WTC11 (cell line): ENCODE measurements around the gene TTI1. TPM values are rescaled to one million over a fixed set of nuclear protein-coding genes. Genes with fewer than 3 reads are reported as not detected.

ENCODE experiments used
- ATAC-seq: fragments of 200-7000 bp; cut with Tn5 transposase; 2 replicates; pipeline ENCODE4 v1.10.0; 2021; ENCODE audit warnings: mild to moderate bottlenecking, moderate library complexity
- CTCF ChIA-PET: fragments of 300-600 bp; sonication (Branson Sonifier 250); formaldehyde crosslinking; loops from one replicate; lab custom pipeline; 2021; ENCODE audit warnings: antibody characterized with exemption; lab: Charles Lee
- POLR2A ChIA-PET: fragments of 350-600 bp; sonication (Branson Sonifier 250); formaldehyde crosslinking; loops from one replicate; lab custom pipeline; 2021; ENCODE audit warnings: antibody characterized with exemption; lab: Charles Lee
- DNase-seq: peaks from one replicate; pipeline ENCODE4 v3.0.0; 2021; ENCODE audit warnings: low spot score
- H3K27ac Mint-ChIP-seq: 2 replicates; pipeline ENCODE4 v1.8.0; 2021; ENCODE audit warnings: mixed read lengths
- H3K27me3 Mint-ChIP-seq: 2 replicates; pipeline ENCODE4 v1.8.0; 2021; ENCODE audit warnings: low read depth, mild to moderate bottlenecking, moderate library complexity, mixed read lengths
- H3K36me3 Mint-ChIP-seq: 2 replicates; pipeline ENCODE4 v1.8.0; 2021; ENCODE audit warnings: mixed read lengths
- H3K4me1 Mint-ChIP-seq: 2 replicates; pipeline ENCODE4 v1.8.0; 2022; ENCODE audit warnings: mixed read lengths
- H3K4me3 Mint-ChIP-seq: 2 replicates; pipeline ENCODE4 v1.8.0; 2021; ENCODE audit warnings: mild to moderate bottlenecking, moderate library complexity, mixed read lengths
- H3K9me3 Mint-ChIP-seq: 2 replicates; pipeline ENCODE4 v1.8.0; 2021; ENCODE audit warnings: mixed read lengths
- ARID4B ChIP-seq: sonication (generic); formaldehyde crosslinking; IDR thresholded peaks from 2 replicates; pipeline ENCODE4 v1.8.0; 2023; ENCODE audit warnings: missing genetic modification reagents, mild to moderate bottlenecking, borderline replicate concordance
- CREB1 ChIP-seq: sonication (generic); formaldehyde crosslinking; IDR thresholded peaks from 2 replicates; pipeline ENCODE4 v1.8.0; 2023; ENCODE audit warnings: mild to moderate bottlenecking, missing genetic modification reagents
- ERG ChIP-seq: fragments of 250-450 bp; sonication (Bioruptor Pico); IDR thresholded peaks from 2 replicates; pipeline ENCODE4 v1.8.0; 2021; ENCODE audit warnings: mild to moderate bottlenecking
- FOXK1 ChIP-seq: sonication (generic); formaldehyde crosslinking; IDR thresholded peaks from 2 replicates; pipeline ENCODE4 v1.8.0; 2022; ENCODE audit warnings: mild to moderate bottlenecking, moderate library complexity, missing genetic modification reagents
- FOXP4 ChIP-seq: sonication (generic); formaldehyde crosslinking; IDR thresholded peaks from 2 replicates; pipeline ENCODE4 v1.8.0; 2022; ENCODE audit warnings: mild to moderate bottlenecking, missing genetic modification reagents
- KAT7 ChIP-seq: sonication (generic); formaldehyde crosslinking; IDR thresholded peaks from 2 replicates; pipeline ENCODE4 v1.8.1; 2023; ENCODE audit warnings: missing genetic modification reagents, mild to moderate bottlenecking, borderline replicate concordance
- NFATC4 ChIP-seq: fragments of 250-450 bp; sonication (Bioruptor Pico); IDR thresholded peaks from 2 replicates; pipeline ENCODE4 v1.9.0; 2021; ENCODE audit warnings: mild to moderate bottlenecking
- NR1H2 ChIP-seq: sonication (generic); formaldehyde crosslinking; IDR thresholded peaks from 2 replicates; pipeline ENCODE4 v1.9.0; 2021; ENCODE audit warnings: mild to moderate bottlenecking, moderate library complexity, missing genetic modification reagents
- RELA ChIP-seq: sonication (generic); formaldehyde crosslinking; IDR thresholded peaks from 2 replicates; pipeline ENCODE4 v1.8.1; 2022; ENCODE audit warnings: missing genetic modification reagents, mild to moderate bottlenecking, borderline replicate concordance
- SOX15 ChIP-seq: fragments of 250-450 bp; sonication (Bioruptor Pico); IDR thresholded peaks from 2 replicates; pipeline ENCODE4 v1.9.0; 2021; ENCODE audit warnings: mild to moderate bottlenecking
- STAT6 ChIP-seq: sonication (generic); formaldehyde crosslinking; conservative IDR thresholded peaks from 2 replicates; pipeline ENCODE4 v1.8.1; 2023; ENCODE audit warnings: mild to moderate bottlenecking, low read depth, missing genetic modification reagents, moderate library complexity
- ZBTB21 ChIP-seq: sonication (generic); formaldehyde crosslinking; IDR thresholded peaks from 2 replicates; pipeline ENCODE4 v1.8.1; 2023; ENCODE audit warnings: mild to moderate bottlenecking, missing genetic modification reagents, borderline replicate concordance
- ZNF138 ChIP-seq: sonication (generic); formaldehyde crosslinking; conservative IDR thresholded peaks from 2 replicates; pipeline ENCODE4 v1.8.1; 2022; ENCODE audit warnings: mild to moderate bottlenecking, moderate library complexity, missing genetic modification reagents
- ZNF219 ChIP-seq: sonication (generic); formaldehyde crosslinking; IDR thresholded peaks from 2 replicates; pipeline ENCODE4 v1.8.0; 2023; ENCODE audit warnings: missing genetic modification reagents, mild to moderate bottlenecking, borderline replicate concordance
- ZNF232 ChIP-seq: sonication (generic); formaldehyde crosslinking; IDR thresholded peaks from 2 replicates; pipeline ENCODE4 v1.8.0; 2022; ENCODE audit warnings: mild to moderate bottlenecking, missing genetic modification reagents
- ZNF317 ChIP-seq: sonication (generic); formaldehyde crosslinking; IDR thresholded peaks from 2 replicates; pipeline ENCODE4 v1.8.1; 2023; ENCODE audit warnings: low read depth, mild to moderate bottlenecking, moderate library complexity, missing genetic modification reagents, borderline replicate concordance
- ZNF416 ChIP-seq: fragments of 250-450 bp; sonication (Bioruptor Pico); IDR thresholded peaks from 2 replicates; pipeline ENCODE4 v1.9.0; 2021; ENCODE audit warnings: mild to moderate bottlenecking, inconsistent platforms
- total RNA-seq: library from RNA; stranded (reverse); gene quantifications from 3 replicates; pipeline ENCODE4 v1.2.3, GENCODE V29; 2021

The TTI1 gene
- total RNA-seq, 1 experiment from 2014 or later = 43.5 TPM

GRCh38 chr20:37938181-37938750 lies 95.0 kb downstream of the TTI1 start:
- DNase-seq (no peak), ATAC-seq (no peak)
- no peaks in the 10 kb centered on the region for H3K36me3 Mint-ChIP-seq
- H3K27ac Mint-ChIP-seq = no peak overlapping the region
- H3K4me3 Mint-ChIP-seq = no peak overlapping the region
- POLR2A ChIA-PET = no interaction called here
- no peaks in the 10 kb centered on the region for H3K9me3 Mint-ChIP-seq
- no peaks in the 10 kb centered on the region for H3K27me3 Mint-ChIP-seq
- CTCF ChIA-PET = interaction anchor here (0.8 kb wide), 1 partner anchor 374 kb away, joined by 3 read pairs; no protein-coding TSS in a partner anchor
- TF ChIP-seq ZNF317 (CRISPR knock-in tag) (no peak), ZNF138 (CRISPR knock-in tag) (no peak), CREB1 (CRISPR knock-in tag) (no peak), FOXP4 (CRISPR knock-in tag) (no peak), ZBTB21 (CRISPR knock-in tag) (no peak), NFATC4 (CRISPR knock-in tag) (no peak), STAT6 (CRISPR knock-in tag) (no peak), ZNF416 (CRISPR knock-in tag) (no peak), RELA (CRISPR knock-in tag) (no peak), NR1H2 (CRISPR knock-in tag) (no peak), SOX15 (CRISPR knock-in tag) (no peak), ARID4B (CRISPR knock-in tag) (no peak), ZNF219 (no peak), ZNF232 (CRISPR knock-in tag) (no peak), KAT7 (CRISPR knock-in tag) (no peak), FOXK1 (CRISPR knock-in tag) (no peak), ERG (CRISPR knock-in tag) (no peak)
- TF ChIP-seq, all 79 proteins: peak for 0
- H3K4me1 Mint-ChIP-seq = peaks cover 13% of the 10 kb centered on the region
